MCF 10A (cell line): ENCODE measurements around the gene CCL14. TPM values are rescaled to one million over a fixed set of nuclear protein-coding genes. Genes with fewer than 3 reads are reported as not detected.

Experiments used
- BruUV-seq: library from RNA; stranded (reverse); fragments of 400-500 nt; replicated peaks from 2 replicates; lab custom pipeline; 2021; lab: Mats Ljungman, UMichigan
- CTCF ChIA-PET: fragments of 300-600 bp; sonication (Branson Sonifier 250); formaldehyde crosslinking; extraction: SDS; loops from one replicate; lab custom pipeline; 2021; ENCODE audit warnings: antibody characterized with exemption, inconsistent platforms; lab: Yijun Ruan, JAX
- POLR2A ChIA-PET: fragments of 300-600, 350-650 bp; sonication (Branson Sonifier 250); formaldehyde crosslinking; extraction: SDS; loops from one replicate; lab custom pipeline; 2020; ENCODE audit warnings: antibody characterized with exemption, inconsistent platforms; lab: Yijun Ruan, JAX
- DNase-seq: peaks from one replicate; pipeline ENCODE4 v3.0.0-alpha.2; 2018; ENCODE audit not compliant: unreplicated experiment
- H3K27ac Mint-ChIP-seq: one replicate; pipeline ENCODE4 v1.8.0; 2022; ENCODE audit warnings: mild to moderate bottlenecking, low read depth, mixed read lengths; ENCODE audit not compliant: unreplicated experiment
- H3K27me3 Mint-ChIP-seq: one replicate; pipeline ENCODE4 v1.8.0; 2022; ENCODE audit warnings: mixed read lengths; ENCODE audit not compliant: insufficient read depth, unreplicated experiment
- H3K36me3 Mint-ChIP-seq: one replicate; pipeline ENCODE4 v1.8.0; 2022; ENCODE audit warnings: mild to moderate bottlenecking, moderate library complexity, mixed read lengths; ENCODE audit not compliant: insufficient read depth, unreplicated experiment
- H3K4me1 Mint-ChIP-seq: one replicate; pipeline ENCODE4 v1.8.0; 2022; ENCODE audit warnings: mixed read lengths; ENCODE audit not compliant: insufficient read depth, unreplicated experiment
- H3K4me3 Mint-ChIP-seq: one replicate; pipeline ENCODE4 v1.8.0; 2022; ENCODE audit warnings: mild to moderate bottlenecking, moderate library complexity, mixed read lengths; ENCODE audit not compliant: unreplicated experiment
- H3K9me3 Mint-ChIP-seq: one replicate; pipeline ENCODE4 v1.8.0; 2022; ENCODE audit warnings: mixed read lengths; ENCODE audit not compliant: unreplicated experiment
- intact Hi-C: fragments of 100-400 bp; cut with micrococcal nuclease; formaldehyde crosslinking; loops from 2 replicates; pipeline ENCODE4 v1.14.1; 2022
- total RNA-seq: library from RNA; stranded (reverse); gene quantifications from 2 replicates; pipeline ENCODE4 v1.2.3, GENCODE V29; 2022
- TF ChIP-seq, protein P1 (sequence below): fragments of 200-600 bp; IDR thresholded peaks from one replicate; pipeline ENCODE4 v1.8.0; 2022; ENCODE audit warnings: antibody characterized with exemption, mild to moderate bottlenecking; ENCODE audit not compliant: unreplicated experiment

The CCL14 gene
- total RNA-seq, 1 experiment from 2014 or later: not detected

DNA sequence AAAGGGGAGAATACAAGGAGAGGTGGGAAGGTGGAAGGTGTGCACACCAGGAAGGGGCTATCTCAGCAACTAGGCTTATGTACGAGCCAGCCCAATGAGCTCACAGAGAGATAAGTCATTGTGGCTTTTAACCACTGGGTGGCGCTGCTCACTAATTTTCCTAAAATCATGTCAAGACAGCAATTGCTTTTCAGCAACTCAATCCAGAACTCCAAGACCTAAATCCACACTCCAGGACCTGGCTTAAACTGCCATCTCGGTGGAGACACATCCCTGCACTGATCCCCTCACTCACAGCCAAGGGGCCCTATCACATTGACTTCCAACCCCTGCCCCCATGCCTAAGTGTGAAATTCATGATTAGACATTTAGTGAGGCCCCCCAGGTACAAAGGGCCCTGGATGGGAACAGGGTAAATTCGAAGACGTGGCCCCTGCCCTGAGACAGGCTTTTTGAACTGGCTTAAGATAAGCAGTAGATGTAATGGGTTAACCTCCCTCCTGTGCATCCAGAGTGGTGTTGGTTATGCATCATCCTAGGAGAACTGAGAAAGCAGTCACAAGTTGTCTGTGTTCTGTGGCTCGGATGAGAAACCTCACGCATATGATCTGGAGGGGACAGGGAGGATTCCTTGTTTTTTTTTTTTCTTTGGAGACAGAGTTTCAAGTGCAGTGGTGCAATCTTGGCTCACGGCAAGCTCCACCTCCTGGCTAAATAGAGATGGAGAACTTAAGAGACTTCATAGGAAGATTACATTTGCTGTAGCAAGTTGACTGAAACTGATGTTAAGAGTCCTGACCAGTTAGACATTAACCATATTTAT is 16.8 kb downstream of the CCL14 start:
- TF ChIP-seq, protein P1, sequence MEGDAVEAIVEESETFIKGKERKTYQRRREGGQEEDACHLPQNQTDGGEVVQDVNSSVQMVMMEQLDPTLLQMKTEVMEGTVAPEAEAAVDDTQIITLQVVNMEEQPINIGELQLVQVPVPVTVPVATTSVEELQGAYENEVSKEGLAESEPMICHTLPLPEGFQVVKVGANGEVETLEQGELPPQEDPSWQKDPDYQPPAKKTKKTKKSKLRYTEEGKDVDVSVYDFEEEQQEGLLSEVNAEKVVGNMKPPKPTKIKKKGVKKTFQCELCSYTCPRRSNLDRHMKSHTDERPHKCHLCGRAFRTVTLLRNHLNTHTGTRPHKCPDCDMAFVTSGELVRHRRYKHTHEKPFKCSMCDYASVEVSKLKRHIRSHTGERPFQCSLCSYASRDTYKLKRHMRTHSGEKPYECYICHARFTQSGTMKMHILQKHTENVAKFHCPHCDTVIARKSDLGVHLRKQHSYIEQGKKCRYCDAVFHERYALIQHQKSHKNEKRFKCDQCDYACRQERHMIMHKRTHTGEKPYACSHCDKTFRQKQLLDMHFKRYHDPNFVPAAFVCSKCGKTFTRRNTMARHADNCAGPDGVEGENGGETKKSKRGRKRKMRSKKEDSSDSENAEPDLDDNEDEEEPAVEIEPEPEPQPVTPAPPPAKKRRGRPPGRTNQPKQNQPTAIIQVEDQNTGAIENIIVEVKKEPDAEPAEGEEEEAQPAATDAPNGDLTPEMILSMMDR: peak; percentile 87
- ChIA-PET POLR2A (interaction anchor here (0.5 to 1.2 kb wide), 5 partner anchors 177 to 574 kb away, joined by 3 to 4 read pairs (median 3); no protein-coding TSS in a partner anchor), CTCF (interaction anchor here (0.6 to 9.9 kb wide), 36 partner anchors 8 to 621 kb away, joined by 3 to 284 read pairs (median 4); partner anchors contain the start of gene CCL16)
- Mint-ChIP-seq H3K27ac (no peak overlapping the region), H3K36me3 (no peaks in the 10 kb centered on the region), H3K4me3 (no peak overlapping the region), H3K4me1 (peaks cover 7% of the 10 kb centered on the region), H3K9me3 (no peaks in the 10 kb centered on the region), H3K27me3 (peaks cover 13% of the 10 kb centered on the region)
- peak; percentile 79 for DNase-seq
- intact Hi-C loops: loop anchor here (1.0 kb wide), 1 partner anchor 180 kb away; no protein-coding TSS in a partner anchor
- no TSS peak for BruUV-seq

GRCh38 chr17:35968520-35969054 is 17.9 kb downstream of the CCL14 start:
- Mint-ChIP-seq H3K4me1 (peaks cover under 1% of the 10 kb centered on the region), H3K36me3 (no peaks in the 10 kb centered on the region), H3K4me3 (no peak overlapping the region), H3K27ac (no peak overlapping the region), H3K27me3 (peaks cover 25% of the 10 kb centered on the region), H3K9me3 (no peaks in the 10 kb centered on the region)
- DNase-seq: no peak
- ChIA-PET CTCF (interaction anchor here (0.7 to 9.9 kb wide), 26 partner anchors 7 to 632 kb away, joined by 3 to 284 read pairs (median 5); partner anchors contain the start of gene CCL16), POLR2A (no interaction called here)
- TF ChIP-seq, protein P1: no peak
- BruUV-seq: no TSS peak
- intact Hi-C loops: loop anchor here (1.0 kb wide), 1 partner anchor 181 kb away; no protein-coding TSS in a partner anchor

- no TSS peak for BruUV-seq
- H3K4me1 Mint-ChIP-seq: no peaks in the 10 kb centered on the region
- ChIA-PET POLR2A (no interaction called here), CTCF (interaction anchor here (0.6 to 9.9 kb wide), 3 partner anchors 11 to 182 kb away, joined by 3 to 284 read pairs (median 4); no protein-coding TSS in a partner anchor)
- peaks cover 52% of the 10 kb centered on the region for H3K27me3 Mint-ChIP-seq
- H3K9me3 Mint-ChIP-seq: no peaks in the 10 kb centered on the region
- no peak overlapping the region for H3K4me3 Mint-ChIP-seq
- intact Hi-C loops: no loop called here
- no peak for DNase-seq
- TF ChIP-seq, protein P1: no peak
- no peak overlapping the region for H3K27ac Mint-ChIP-seq
- no peaks in the 10 kb centered on the region for H3K36me3 Mint-ChIP-seq
These were observed 21.3 kb downstream of the CCL14 start for GRCh38 chr17:35965272-35965671.

DNA sequence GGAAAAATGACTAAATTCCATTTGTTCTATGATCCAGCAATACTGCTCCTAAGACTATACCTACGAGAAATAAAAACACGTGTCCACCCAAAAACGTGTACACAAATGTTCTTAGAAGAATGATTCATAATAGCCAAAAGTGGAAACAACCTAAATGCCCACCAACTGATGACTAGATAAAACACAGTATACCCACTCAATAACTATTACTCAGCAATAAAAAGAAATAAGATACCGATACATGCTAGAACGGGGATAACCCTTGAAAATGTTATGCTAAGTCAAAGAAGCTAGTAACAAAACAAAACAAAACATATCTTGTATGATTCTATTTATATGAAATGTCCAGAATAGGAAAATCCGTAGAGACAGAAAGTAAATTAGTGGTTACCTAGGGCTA is 22.9 kb downstream of the CCL14 start:
- Mint-ChIP-seq H3K4me3 (no peak overlapping the region), H3K27ac (no peak overlapping the region), H3K27me3 (peaks cover 61% of the 10 kb centered on the region), H3K36me3 (no peaks in the 10 kb centered on the region), H3K4me1 (no peaks in the 10 kb centered on the region), H3K9me3 (no peaks in the 10 kb centered on the region)
- intact Hi-C loops: no loop called here
- ChIA-PET POLR2A (no interaction called here), CTCF (interaction anchor here (0.6 to 1.2 kb wide), 2 partner anchors 26 to 186 kb away, joined by 3 to 5 read pairs; no protein-coding TSS in a partner anchor)
- TF ChIP-seq, protein P1: no peak
- DNase-seq: no peak
- no TSS peak for BruUV-seq
